HCT116 (cell line): ENCODE measurements around the gene PKP1.

Experiments
- CEBPB ChIP-seq: IDR thresholded peaks from 2 replicates; pipeline ENCODE4 v1.6.1; 2012; ENCODE audit warnings: low read depth
- EZH2 ChIP-seq: fragments of 200-600 bp; sonication (generic); IDR thresholded peaks from 2 replicates; pipeline ENCODE4 v1.6.1; 2017; ENCODE audit warnings: antibody characterized with exemption, mixed run types
- POLR2AphosphoS5 ChIP-seq: IDR thresholded peaks from 2 replicates; pipeline ENCODE4 v1.6.1; 2011; ENCODE audit warnings: mild to moderate bottlenecking, low read depth, low read length, moderate library complexity
- SIN3A ChIP-seq: IDR thresholded peaks from 2 replicates; pipeline ENCODE4 v1.6.1; 2012; ENCODE audit warnings: low read depth
- ZNF274 ChIP-seq: fragments of 200-500 bp; sonication (Bioruptor generic); IDR thresholded peaks from 2 replicates; pipeline ENCODE4 v1.6.1; 2014; ENCODE audit warnings: mild to moderate bottlenecking, low read depth, low read length, inconsistent platforms
- TF ChIP-seq, protein P1 (sequence below), 3 experiments: fragments of 200-600 bp in 1 of 3; sonication (generic) in 1 of 3; IDR thresholded peaks in 2 of 3; conservative IDR thresholded peaks in 1 of 3; 2 replicates each; pipeline ENCODE4 v1.5.1; 2012 to 2017; ENCODE audit warnings: low read depth in 2 of 3, low read length in 2 of 3, antibody characterized with exemption in 1 of 3, borderline replicate concordance in 1 of 3, control low read depth in 1 of 3, mild to moderate bottlenecking in 1 of 3, mixed read lengths in 1 of 3, mixed run types in 1 of 3, moderate library complexity in 1 of 3; ENCODE audit not compliant: insufficient read depth in 1 of 3
- TF ChIP-seq, protein P2 (sequence below): IDR thresholded peaks from 2 replicates; pipeline ENCODE4 v1.6.1; 2012
- TF ChIP-seq, protein P3 (sequence below): IDR thresholded peaks from 2 replicates; pipeline ENCODE4 v1.6.1; 2011; ENCODE audit warnings: mild to moderate bottlenecking, low read length, moderate library complexity; ENCODE audit not compliant: insufficient replicate concordance; ENCODE audit errors: extremely low read depth

DNA sequence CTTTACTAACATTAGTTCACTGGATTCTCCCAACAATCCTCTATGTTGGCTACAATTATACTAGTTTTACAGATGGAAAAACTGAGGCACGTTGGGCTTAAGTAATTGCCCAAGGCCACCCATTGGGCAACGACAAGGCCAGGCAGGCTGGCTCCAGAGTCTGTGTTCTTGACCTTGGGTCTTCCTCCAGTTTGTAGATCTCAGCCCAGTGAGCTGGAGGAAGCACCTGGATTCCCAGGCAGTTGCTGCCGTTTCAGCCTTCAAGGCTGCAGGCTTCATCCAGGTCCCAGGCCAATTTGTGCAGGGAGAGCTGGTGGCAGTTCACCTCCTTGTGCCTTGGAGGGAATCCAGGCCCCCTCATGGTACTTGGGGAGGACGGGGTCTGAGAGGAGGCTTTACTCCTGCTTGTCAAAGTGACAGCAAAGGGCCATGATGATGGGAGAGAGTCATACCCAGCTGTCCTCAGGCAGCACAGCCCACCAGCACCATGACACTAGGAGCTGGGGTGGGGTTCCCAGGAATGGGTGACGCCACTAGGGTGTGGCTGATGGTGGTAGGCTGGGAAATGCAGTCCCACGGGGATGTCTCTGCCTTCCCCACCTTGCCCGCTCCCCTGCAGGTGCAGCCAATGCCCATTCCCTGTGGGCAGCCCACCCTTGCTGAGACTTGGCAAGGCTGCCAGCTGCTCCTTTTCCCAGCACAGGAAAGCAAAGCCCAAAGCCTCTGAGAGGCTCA lies 27.1 kb downstream of the PKP1 start:
- TF ChIP-seq, protein P1, sequence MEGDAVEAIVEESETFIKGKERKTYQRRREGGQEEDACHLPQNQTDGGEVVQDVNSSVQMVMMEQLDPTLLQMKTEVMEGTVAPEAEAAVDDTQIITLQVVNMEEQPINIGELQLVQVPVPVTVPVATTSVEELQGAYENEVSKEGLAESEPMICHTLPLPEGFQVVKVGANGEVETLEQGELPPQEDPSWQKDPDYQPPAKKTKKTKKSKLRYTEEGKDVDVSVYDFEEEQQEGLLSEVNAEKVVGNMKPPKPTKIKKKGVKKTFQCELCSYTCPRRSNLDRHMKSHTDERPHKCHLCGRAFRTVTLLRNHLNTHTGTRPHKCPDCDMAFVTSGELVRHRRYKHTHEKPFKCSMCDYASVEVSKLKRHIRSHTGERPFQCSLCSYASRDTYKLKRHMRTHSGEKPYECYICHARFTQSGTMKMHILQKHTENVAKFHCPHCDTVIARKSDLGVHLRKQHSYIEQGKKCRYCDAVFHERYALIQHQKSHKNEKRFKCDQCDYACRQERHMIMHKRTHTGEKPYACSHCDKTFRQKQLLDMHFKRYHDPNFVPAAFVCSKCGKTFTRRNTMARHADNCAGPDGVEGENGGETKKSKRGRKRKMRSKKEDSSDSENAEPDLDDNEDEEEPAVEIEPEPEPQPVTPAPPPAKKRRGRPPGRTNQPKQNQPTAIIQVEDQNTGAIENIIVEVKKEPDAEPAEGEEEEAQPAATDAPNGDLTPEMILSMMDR (IDR thresholded peaks at IDR 0.05 in 2 of 3, conservative IDR thresholded peaks at IDR 0.05 in 1 of 3; ENCODE audit: borderline replicate concordance in 1 of 3, insufficient read depth in 1 of 3, low read depth in 2 of 3, low read length in 2 of 3): no peak
- no peak for TF ChIP-seq EZH2
- no peak for TF ChIP-seq POLR2AphosphoS5
- TF ChIP-seq, protein P2, sequence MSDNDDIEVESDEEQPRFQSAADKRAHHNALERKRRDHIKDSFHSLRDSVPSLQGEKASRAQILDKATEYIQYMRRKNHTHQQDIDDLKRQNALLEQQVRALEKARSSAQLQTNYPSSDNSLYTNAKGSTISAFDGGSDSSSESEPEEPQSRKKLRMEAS: no peak
- no peak for TF ChIP-seq SIN3A
- no peak for TF ChIP-seq CEBPB
- no peak for TF ChIP-seq ZNF274
- TF ChIP-seq, protein P3, sequence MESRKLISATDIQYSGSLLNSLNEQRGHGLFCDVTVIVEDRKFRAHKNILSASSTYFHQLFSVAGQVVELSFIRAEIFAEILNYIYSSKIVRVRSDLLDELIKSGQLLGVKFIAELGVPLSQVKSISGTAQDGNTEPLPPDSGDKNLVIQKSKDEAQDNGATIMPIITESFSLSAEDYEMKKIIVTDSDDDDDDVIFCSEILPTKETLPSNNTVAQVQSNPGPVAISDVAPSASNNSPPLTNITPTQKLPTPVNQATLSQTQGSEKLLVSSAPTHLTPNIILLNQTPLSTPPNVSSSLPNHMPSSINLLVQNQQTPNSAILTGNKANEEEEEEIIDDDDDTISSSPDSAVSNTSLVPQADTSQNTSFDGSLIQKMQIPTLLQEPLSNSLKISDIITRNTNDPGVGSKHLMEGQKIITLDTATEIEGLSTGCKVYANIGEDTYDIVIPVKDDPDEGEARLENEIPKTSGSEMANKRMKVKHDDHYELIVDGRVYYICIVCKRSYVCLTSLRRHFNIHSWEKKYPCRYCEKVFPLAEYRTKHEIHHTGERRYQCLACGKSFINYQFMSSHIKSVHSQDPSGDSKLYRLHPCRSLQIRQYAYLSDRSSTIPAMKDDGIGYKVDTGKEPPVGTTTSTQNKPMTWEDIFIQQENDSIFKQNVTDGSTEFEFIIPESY: no peak
